SK-N-SH (cell line): ENCODE data around the gene ANO10. TPM values are rescaled to one million over a fixed set of nuclear protein-coding genes. Genes with fewer than 3 reads are reported as not detected.
"Not testable (repeated sequence)": the region's sequence is repeated elsewhere in the genome, so short reads cannot be mapped to it uniquely, and the experiment has no call there.

ENCODE experiments used
- CTCF ChIA-PET: fragments of 300-600, 350-600 bp; formaldehyde crosslinking; extraction: SDS; loops from one replicate; lab custom pipeline; 2021; lab: Yijun Ruan, JAX
- POLR2A ChIA-PET: fragments of 350-600 bp; sonication (Branson Sonifier 250); formaldehyde crosslinking; extraction: SDS; loops from one replicate; lab custom pipeline; 2020; ENCODE audit warnings: antibody characterized with exemption, inconsistent platforms; lab: Yijun Ruan, JAX
- DNase-seq: peaks from one replicate; pipeline ENCODE4 v3.0.0; 2012
- H2AFZ ChIP-seq: fragments of 200-600 bp; sonication (generic); 2 replicates; pipeline ENCODE4 v1.8.1; 2016; ENCODE audit warnings: antibody characterized with exemption, mild to moderate bottlenecking, low read depth
- H3F3A ChIP-seq: fragments of 200-600 bp; sonication (generic); replicated peaks from 2 replicates; pipeline ENCODE3; 2016; ENCODE audit warnings: antibody characterized with exemption, mild to moderate bottlenecking; ENCODE audit not compliant: insufficient read depth
- H3K27ac ChIP-seq, 2 experiments: fragments of 200-500 bp in 1 of 2; fragments of 200-600 bp in 1 of 2; sonication (Bioruptor generic) in 1 of 2; sonication (generic), shearing (Covaris generic) in 1 of 2; 2 replicates each; pipeline versions ENCODE4 v1.5.1 to v1.6.1; 2014 to 2016; ENCODE audit warnings: low read depth in 2 of 2, inconsistent platforms in 1 of 2, low read length in 1 of 2, mild to moderate bottlenecking in 1 of 2, mixed read lengths in 1 of 2
- H3K27me3 ChIP-seq: fragments of 200-600 bp; sonication (generic), shearing (Covaris generic); 2 replicates; pipeline ENCODE4 v1.6.1; 2016; ENCODE audit warnings: mixed run types; ENCODE audit not compliant: insufficient read depth
- H3K36me3 ChIP-seq, 2 experiments: fragments of 200-500 bp in 1 of 2; fragments of 200-600 bp in 1 of 2; sonication (Bioruptor generic) in 1 of 2; sonication (generic) in 1 of 2; replicated peaks in 1 of 2; 2 replicates each; pipeline versions ENCODE3 to v1.5.1; 2014 to 2016; ENCODE audit warnings: low read length in 1 of 2, mild to moderate bottlenecking in 1 of 2; ENCODE audit not compliant: insufficient read depth in 2 of 2, control insufficient read depth in 1 of 2
- H3K4me1 ChIP-seq, 2 experiments: fragments of 200-500 bp in 1 of 2; fragments of 200-600 bp in 1 of 2; sonication (Bioruptor generic) in 1 of 2; sonication (generic), shearing (Covaris generic) in 1 of 2; 2 replicates each; pipeline versions ENCODE4 v1.5.1 to v1.6.1; 2014 to 2016; ENCODE audit warnings: low read depth in 1 of 2, low read length in 1 of 2, mixed run types in 1 of 2; ENCODE audit not compliant: insufficient read depth in 2 of 2, control insufficient read depth in 1 of 2
- H3K4me2 ChIP-seq: fragments of 200-600 bp; sonication (generic), shearing (Covaris generic); 2 replicates; pipeline ENCODE4 v1.6.1; 2017; ENCODE audit warnings: mixed run types
- H3K4me3 ChIP-seq, 2 experiments: fragments of 200-500 bp in 1 of 2; fragments of 200-600 bp in 1 of 2; sonication (Bioruptor generic) in 1 of 2; sonication (generic), shearing (Covaris generic) in 1 of 2; 2 replicates each; pipeline versions ENCODE4 v1.5.1 to v1.8.1; 2014 to 2016; ENCODE audit warnings: low read depth in 2 of 2, inconsistent platforms in 1 of 2, low read length in 1 of 2, mild to moderate bottlenecking in 1 of 2, mixed read lengths in 1 of 2, moderate library complexity in 1 of 2
- H3K79me2 ChIP-seq: fragments of 200-600 bp; sonication (generic); 2 replicates; pipeline ENCODE4 v1.8.1; 2017; ENCODE audit warnings: mild to moderate bottlenecking; ENCODE audit not compliant: insufficient read depth
- H3K9ac ChIP-seq: fragments of 200-600 bp; sonication (generic); 2 replicates; pipeline ENCODE4 v1.6.1; 2017; ENCODE audit warnings: mixed run types
- H3K9me2 ChIP-seq: fragments of 200-600 bp; sonication (generic); 2 replicates; pipeline ENCODE4 v1.6.1; 2017; ENCODE audit warnings: mixed run types
- H3K9me3 ChIP-seq: fragments of 200-600 bp; sonication (generic); 2 replicates; pipeline ENCODE4 v1.6.1; 2017; ENCODE audit warnings: mixed run types, mild to moderate bottlenecking, moderate library complexity
- H4K20me1 ChIP-seq: fragments of 200-600 bp; sonication (generic); 2 replicates; pipeline ENCODE4 v1.6.1; 2017; ENCODE audit warnings: mild to moderate bottlenecking, mixed run types; ENCODE audit not compliant: insufficient read depth
- CHD2 ChIP-seq: fragments of 150-350 bp; IDR thresholded peaks from 2 replicates; pipeline ENCODE4 v1.6.1; 2018; ENCODE audit warnings: low read length; ENCODE audit not compliant: partially characterized antibody
- ELF1 ChIP-seq: IDR thresholded peaks from 2 replicates; pipeline ENCODE4 v1.4.0; 2012
- EP300 ChIP-seq, 2 experiments: IDR thresholded peaks; 2 replicates each; pipeline versions ENCODE4 v1.4.0 to v1.6.1; 2012; ENCODE audit warnings: borderline replicate concordance in 1 of 2, low read depth in 1 of 2, low read length in 1 of 2
- EZH2phosphoT487 ChIP-seq: fragments of 200-600 bp; sonication (generic); IDR thresholded peaks from 2 replicates; pipeline ENCODE4 v1.6.1; 2017; ENCODE audit warnings: low read depth, mixed run types, mild to moderate bottlenecking, antibody characterized with exemption, moderate library complexity, borderline replicate concordance
- FOSL2 ChIP-seq: IDR thresholded peaks from 2 replicates; pipeline ENCODE4 v1.4.0; 2012; ENCODE audit warnings: low read depth, mild to moderate bottlenecking, moderate library complexity, borderline replicate concordance
- FOXJ3 ChIP-seq: sonication (generic); formaldehyde crosslinking; IDR thresholded peaks from 2 replicates; pipeline ENCODE4 v1.5.1; 2020; ENCODE audit warnings: mild to moderate bottlenecking, missing genetic modification reagents
- FOXM1 ChIP-seq: IDR thresholded peaks from 2 replicates; pipeline ENCODE4 v1.4.0; 2012; ENCODE audit warnings: low read depth, mild to moderate bottlenecking
- GATA2 ChIP-seq: sonication (generic); formaldehyde crosslinking; IDR thresholded peaks from 2 replicates; pipeline ENCODE4 v1.5.0; 2020; ENCODE audit warnings: mild to moderate bottlenecking, missing genetic modification reagents
- MEF2A ChIP-seq: IDR thresholded peaks from 2 replicates; pipeline ENCODE4 v1.4.0; 2012; ENCODE audit warnings: low read depth, borderline replicate concordance
- MXI1 ChIP-seq: IDR thresholded peaks from 2 replicates; pipeline ENCODE4 v1.6.1; 2012; ENCODE audit warnings: mild to moderate bottlenecking, low read depth, low read length, improper control_type of control experiment
- NFIC ChIP-seq: IDR thresholded peaks from 2 replicates; pipeline ENCODE4 v1.4.0; 2012; ENCODE audit warnings: borderline replicate concordance
- NRF1 ChIP-seq: IDR thresholded peaks from 2 replicates; pipeline ENCODE4 v1.6.1; 2012; ENCODE audit warnings: low read depth, mild to moderate bottlenecking, low read length
- POLR2AphosphoS5 ChIP-seq: IDR thresholded peaks from 2 replicates; pipeline ENCODE4 v1.6.1; 2012; ENCODE audit warnings: low read depth, low read length
- RXRA ChIP-seq: IDR thresholded peaks from 2 replicates; pipeline ENCODE4 v1.4.0; 2012; ENCODE audit warnings: low read depth, mild to moderate bottlenecking, borderline replicate concordance
- SIN3A ChIP-seq: IDR thresholded peaks from 2 replicates; pipeline ENCODE4 v1.6.1; 2012; ENCODE audit warnings: low read depth, mild to moderate bottlenecking, low read length, moderate library complexity, borderline replicate concordance
- TAF1 ChIP-seq: IDR thresholded peaks from 2 replicates; pipeline ENCODE4 v1.6.1; 2012; ENCODE audit warnings: low read depth, mild to moderate bottlenecking, low read length, moderate library complexity, borderline replicate concordance
- TCF12 ChIP-seq: IDR thresholded peaks from 2 replicates; pipeline ENCODE4 v1.4.0; 2012
- TEAD4 ChIP-seq: IDR thresholded peaks from 2 replicates; pipeline ENCODE4 v1.4.0; 2012; ENCODE audit warnings: mild to moderate bottlenecking, borderline replicate concordance; ENCODE audit not compliant: insufficient read depth
- YY1 ChIP-seq: IDR thresholded peaks from 2 replicates; pipeline ENCODE4 v1.4.0; 2012; ENCODE audit warnings: low read depth, mild to moderate bottlenecking
- WGBS: methylation state at CpG from one replicate; pipeline ENCODE4 v1.1.6; 2017; ENCODE audit warnings: low lambda C conversion rate; 5-methylcytosine and 5-hydroxymethylcytosine counted together
- polyA plus RNA-seq, 3 experiments: library from polyadenylated mRNA; depleted of rRNA; stranded (reverse); fragments of >200 nt; gene quantifications; 2 replicates each; pipeline ENCODE4 v1.2.3, GENCODE V29; 2012
- TF ChIP-seq, protein P1 (sequence below): IDR thresholded peaks from 2 replicates; pipeline ENCODE4; 2012

The ANO10 gene
- polyA plus RNA-seq, 1 of the 3 experiments (the other 2 are of a cell fraction): 16.8 TPM

DNA sequence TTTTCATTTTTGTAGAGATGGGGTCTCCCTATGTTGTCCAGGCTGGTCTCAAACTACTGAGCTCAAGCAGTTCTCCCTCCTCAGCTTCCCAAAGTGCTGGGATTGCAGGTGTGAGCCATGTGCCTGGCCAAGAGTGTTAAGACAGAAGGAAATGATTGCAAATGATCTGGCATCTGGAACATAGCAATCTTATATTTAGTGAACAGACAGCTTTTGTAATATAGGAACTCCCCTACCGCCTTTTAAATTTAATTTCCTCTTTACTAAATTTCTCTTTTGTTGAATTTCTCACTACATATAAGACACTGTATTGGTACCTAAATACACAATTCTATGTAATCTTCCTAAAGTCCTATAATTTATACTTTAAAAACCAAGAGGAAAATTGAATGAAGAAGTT is 13.1 kb downstream of the ANO10 start (continued):
- no peak for TF ChIP-seq TAF1
- TF ChIP-seq, all 33 proteins: peak for 0

DNA sequence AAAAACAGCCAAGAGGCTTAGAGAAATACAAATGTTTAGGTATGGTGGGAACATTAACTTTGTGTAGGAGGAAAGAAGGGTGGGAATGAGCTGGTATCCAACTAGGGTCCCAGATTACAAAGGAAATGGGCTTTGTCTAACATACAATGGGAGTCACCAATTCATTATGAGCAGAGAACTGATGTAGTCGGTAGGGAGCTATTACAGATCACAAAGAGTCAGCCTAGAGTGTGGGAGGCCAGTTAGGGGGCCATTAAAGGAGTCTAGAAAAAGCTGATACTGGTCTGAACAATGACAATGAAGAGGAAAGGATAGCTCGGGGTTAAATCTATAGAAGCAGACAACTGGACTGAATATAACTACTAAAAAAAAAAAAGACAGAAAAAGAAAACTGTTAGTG is 15.5 kb downstream of the ANO10 start:
- 0 out of 2 replicates have a peak, but pooled peaks cover 3% of the 10 kb centered on the region for H3K9me2 ChIP-seq
- H3K4me3 ChIP-seq: no peak overlapping the region
- TF ChIP-seq POLR2AphosphoS5 (no peak), FOXJ3 (CRISPR knock-in tag) (no peak), GATA2 (no peak), RXRA (no peak), NRF1 (no peak), EP300 (IDR thresholded peaks at IDR 0.05; ENCODE audit: borderline replicate concordance in 1 of 2, low read depth in 1 of 2, low read length in 1 of 2) (no peak)
- TF ChIP-seq, all 33 proteins: peak for 0
- no peak overlapping the region for H3K4me2 ChIP-seq
- peaks cover 26% of the 10 kb centered on the region for H3K79me2 ChIP-seq
- H3K9me3 ChIP-seq: no peaks in the 10 kb centered on the region
- WGBS: 80% methylated on average over 2 of the region's 2 CpGs
- no peaks in the 10 kb centered on the region for H3F3A ChIP-seq
- H3K27me3 ChIP-seq: no peaks in the 10 kb centered on the region
- H3K9ac ChIP-seq: no peak overlapping the region
- peaks cover 30 to 38% of the 10 kb centered on the region in 2 experiments for H3K36me3 ChIP-seq
- POLR2A ChIA-PET: no interaction called here
- no peak overlapping the region for H3K27ac ChIP-seq
- no peak for DNase-seq
- no peaks in the 10 kb centered on the region for H4K20me1 ChIP-seq
- H3K4me1 ChIP-seq: no peaks in the 10 kb centered on the region
- no peak overlapping the region for H2AFZ ChIP-seq
- CTCF ChIA-PET: interaction anchor here (1.0 kb wide), 1 partner anchor 62 kb away, joined by 3 read pairs; no protein-coding TSS in a partner anchor

DNA sequence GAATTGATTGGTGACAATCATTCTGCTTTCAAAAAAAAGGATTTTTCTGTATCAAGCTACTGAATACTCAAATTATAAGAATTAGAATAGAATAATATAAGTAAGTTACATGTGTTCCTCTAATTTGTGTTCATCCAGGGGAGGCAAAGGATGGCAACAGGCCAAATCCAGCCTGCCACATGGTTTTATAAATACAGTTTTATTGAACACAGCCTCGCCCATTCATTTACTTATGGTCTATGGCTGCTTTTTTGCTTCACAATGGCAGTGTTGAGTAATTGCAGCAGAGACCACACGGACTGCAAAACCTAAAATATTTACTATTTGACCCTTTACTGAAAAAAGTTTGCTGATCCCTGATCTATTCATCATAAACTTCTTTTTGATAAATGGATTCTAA is 21.9 kb downstream of the ANO10 start:
- H3K9me3 ChIP-seq, H2AFZ ChIP-seq, H3K4me3 ChIP-seq, H3K79me2 ChIP-seq, H3K9ac ChIP-seq, H3K9me2 ChIP-seq, H4K20me1 ChIP-seq, H3K27ac ChIP-seq, H3K4me2 ChIP-seq, POLR2A ChIA-PET, H3K4me1 ChIP-seq, H3F3A ChIP-seq, DNase-seq, H3K27me3 ChIP-seq: not testable (repeated sequence)
- WGBS: 90% methylated on average over 2 of the region's 2 CpGs
- CTCF ChIA-PET: interaction anchor here (0.6 kb wide), 1 partner anchor 151 kb away, joined by 3 read pairs; no protein-coding TSS in a partner anchor
- peaks cover 24 to 43% of the 10 kb centered on the region in 2 experiments for H3K36me3 ChIP-seq

DNA sequence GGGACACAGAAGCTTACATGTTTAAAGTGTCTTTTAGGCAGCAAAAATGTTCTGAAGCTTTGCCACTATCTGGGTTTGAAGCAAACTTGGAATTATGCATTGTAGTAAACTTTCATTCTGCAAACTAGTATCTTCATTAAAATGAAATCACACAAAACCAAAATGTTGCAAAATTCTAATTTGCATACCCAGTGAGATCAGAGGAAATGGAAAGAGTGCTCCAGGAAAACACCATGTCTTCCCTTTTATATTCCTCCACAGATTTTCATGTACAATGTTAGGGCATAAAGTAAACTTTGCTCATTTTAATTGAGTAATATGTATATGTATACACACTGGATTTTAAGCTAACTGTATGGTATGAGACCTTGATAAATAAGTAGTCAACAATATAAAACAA is 23.9 kb downstream of the ANO10 start:
- ChIA-PET POLR2A (no interaction called here), CTCF (interaction anchor here (0.7 kb wide), 1 partner anchor 601 kb away, joined by 3 read pairs; no protein-coding TSS in a partner anchor)
- no peak overlapping the region for H3K27ac ChIP-seq
- H3K4me3 ChIP-seq: no peak overlapping the region
- H4K20me1 ChIP-seq: no peaks in the 10 kb centered on the region
- no peak overlapping the region for H3K4me2 ChIP-seq
- TF ChIP-seq NRF1: no peak
- no peak for TF ChIP-seq TCF12
- TF ChIP-seq, protein P1, sequence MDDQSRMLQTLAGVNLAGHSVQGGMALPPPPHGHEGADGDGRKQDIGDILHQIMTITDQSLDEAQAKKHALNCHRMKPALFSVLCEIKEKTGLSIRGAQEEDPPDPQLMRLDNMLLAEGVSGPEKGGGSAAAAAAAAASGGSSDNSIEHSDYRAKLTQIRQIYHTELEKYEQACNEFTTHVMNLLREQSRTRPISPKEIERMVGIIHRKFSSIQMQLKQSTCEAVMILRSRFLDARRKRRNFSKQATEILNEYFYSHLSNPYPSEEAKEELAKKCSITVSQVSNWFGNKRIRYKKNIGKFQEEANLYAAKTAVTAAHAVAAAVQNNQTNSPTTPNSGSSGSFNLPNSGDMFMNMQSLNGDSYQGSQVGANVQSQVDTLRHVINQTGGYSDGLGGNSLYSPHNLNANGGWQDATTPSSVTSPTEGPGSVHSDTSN: no peak
- TF ChIP-seq SIN3A: no peak
- no peak for TF ChIP-seq FOXJ3 (CRISPR knock-in tag)
- TF ChIP-seq YY1: no peak
- TF ChIP-seq FOSL2: no peak
- TF ChIP-seq FOXM1: no peak
- no peak for TF ChIP-seq POLR2AphosphoS5
- no peak for TF ChIP-seq EP300 (IDR thresholded peaks at IDR 0.05; ENCODE audit: borderline replicate concordance in 1 of 2, low read depth in 1 of 2, low read length in 1 of 2)
- TF ChIP-seq EZH2phosphoT487: no peak
- no peak for TF ChIP-seq CHD2
- no peak for TF ChIP-seq MEF2A
- no peak for TF ChIP-seq MXI1
- no peak for TF ChIP-seq TEAD4
- no peak for TF ChIP-seq NFIC
- TF ChIP-seq ELF1: no peak
- no peaks in the 10 kb centered on the region for H3K9me3 ChIP-seq
- H3F3A ChIP-seq: peaks cover 3% of the 10 kb centered on the region
- no peaks in the 10 kb centered on the region for H3K79me2 ChIP-seq
- H2AFZ ChIP-seq: no peak overlapping the region
- no peak overlapping the region for H3K9ac ChIP-seq
- no peak for DNase-seq
- no peaks in the 10 kb centered on the region for H3K27me3 ChIP-seq
- peaks cover 6 to 23% of the 10 kb centered on the region in 2 experiments for H3K36me3 ChIP-seq
- no peaks in the 10 kb centered on the region for H3K9me2 ChIP-seq
- no peaks in the 10 kb centered on the region for H3K4me1 ChIP-seq
